Stimulated activated CD8-positive, alpha-beta memory T cell treated with anti-CD3 and anti-CD28 coated beads, Interleukin-15, amount 100 ng/mL, for 24 hours (primary cell): ENCODE results near the gene TARS3.
"Not testable (repeated sequence)": the region's sequence is repeated elsewhere in the genome, so short reads cannot be mapped to it uniquely, and the experiment has no call there.

ENCODE experiments used
- DNase-seq: peaks from one replicate; pipeline ENCODE4 v3.0.0-alpha.2; 2020; ENCODE audit warnings: low read depth

TARS3 gene

DNA sequence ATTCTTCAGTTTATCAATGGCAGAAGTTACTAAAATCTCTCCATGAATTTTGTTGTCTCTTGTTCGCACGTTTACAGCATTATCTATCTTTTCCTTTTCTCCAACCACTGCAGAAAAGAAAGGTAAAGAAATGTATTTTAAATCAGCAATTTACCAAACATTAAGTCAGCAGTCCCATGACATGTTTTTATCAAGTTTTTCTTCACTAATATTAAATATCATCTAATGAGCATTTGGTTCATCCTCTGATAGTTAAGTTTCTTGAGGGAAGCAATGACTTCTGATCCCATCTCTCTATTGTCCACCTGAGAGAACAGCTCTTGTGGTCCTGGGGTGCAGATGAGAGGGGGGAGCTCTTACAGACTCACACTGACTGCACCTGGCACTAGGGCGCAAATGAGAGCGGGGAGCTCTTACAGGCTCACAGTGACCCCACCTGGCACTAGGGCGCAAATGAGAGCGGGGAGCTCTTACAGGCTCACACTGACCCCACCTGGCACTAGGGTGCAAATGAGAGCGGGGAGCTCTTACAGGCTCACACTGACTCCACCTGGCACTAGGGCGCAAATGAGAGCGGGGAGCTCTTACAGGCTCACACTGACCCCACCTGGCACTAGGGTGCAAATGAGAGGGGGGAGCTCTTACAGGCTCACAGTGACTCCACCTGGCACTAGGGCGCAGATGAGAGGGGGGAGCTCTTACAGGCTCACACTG is 69.5 kb downstream of the TARS3 start:
- not testable (repeated sequence) for DNase-seq

- DNase-seq, result no peak
These were observed 70.1 kb downstream of the TARS3 start for GRCh38 chr15:101654171-101654570.

DNA sequence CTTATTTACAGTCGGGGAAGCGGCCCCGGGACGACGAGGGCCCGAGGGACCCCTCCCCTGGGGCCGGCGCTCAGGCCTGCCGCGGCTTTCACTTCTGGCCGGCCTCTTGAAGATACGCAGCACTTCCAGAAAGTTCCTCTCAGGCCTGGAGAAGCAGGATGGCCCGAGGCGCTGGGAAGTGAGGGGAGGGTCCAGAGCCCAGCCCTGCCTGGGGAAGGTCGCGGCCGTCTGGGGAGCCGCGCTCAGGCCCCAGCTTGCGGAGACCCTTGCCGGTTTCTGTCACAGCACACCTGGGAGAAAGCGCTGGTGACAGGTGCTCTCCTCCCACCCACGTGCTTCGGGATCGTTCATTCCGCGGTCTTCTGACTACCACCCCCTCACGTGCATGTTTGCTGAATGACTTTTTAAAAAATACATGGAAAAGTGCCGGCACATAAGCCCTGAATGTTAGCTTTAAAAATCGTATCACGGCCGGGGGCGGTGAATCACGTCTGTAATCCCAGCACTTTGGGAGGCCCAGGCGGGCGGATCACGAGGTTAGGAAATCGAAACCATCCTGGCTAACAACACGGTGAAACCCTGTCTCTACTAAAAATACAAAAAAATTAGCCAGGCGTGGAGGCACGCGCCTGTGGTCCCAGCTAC is 71.4 kb downstream of the TARS3 start:
- no peak for DNase-seq

- peak; percentile 91 for DNase-seq
These were observed 72.0 kb downstream of the TARS3 start, which contains the start of gene TM2D3 for GRCh38 chr15:101652098-101652785. TM2D3 (minus strand) TSS chr15:101652381; CDS start chr15:101652361, 20 bp downstream.

DNA sequence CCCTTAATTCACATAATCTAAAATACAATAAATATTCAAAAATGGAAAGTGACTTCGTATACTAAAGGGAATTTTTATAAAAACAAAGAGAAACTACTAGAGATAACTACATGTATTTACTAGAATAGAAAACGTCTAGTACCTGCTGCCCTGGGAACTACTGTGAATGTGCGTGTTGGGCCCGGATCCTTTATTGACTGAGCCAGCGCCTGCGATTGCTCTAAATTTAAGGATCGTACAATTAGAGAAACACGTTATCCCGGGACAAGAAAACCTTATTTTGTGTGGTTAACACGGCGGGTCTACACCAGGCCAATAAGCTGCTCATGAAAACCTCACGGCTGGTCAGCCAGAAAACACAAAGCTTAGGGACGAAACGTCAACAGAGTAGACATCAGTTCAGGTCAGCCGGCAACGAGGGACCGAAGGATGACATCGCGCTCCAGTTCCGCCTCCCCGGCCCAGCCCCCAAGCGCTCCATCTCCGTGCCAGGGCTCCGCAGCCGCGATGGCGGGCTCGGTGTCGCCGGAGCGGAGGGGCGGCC is 72.6 kb downstream of the TARS3 start:
- DNase-seq, result no peak

- DNase-seq, result no peak
These were observed 74.1 kb downstream of the TARS3 start for GRCh38 chr15:101650145-101650544.

- no peak for DNase-seq
These were observed 75.9 kb downstream of the TARS3 start for GRCh38 chr15:101648356-101648755.

DNA sequence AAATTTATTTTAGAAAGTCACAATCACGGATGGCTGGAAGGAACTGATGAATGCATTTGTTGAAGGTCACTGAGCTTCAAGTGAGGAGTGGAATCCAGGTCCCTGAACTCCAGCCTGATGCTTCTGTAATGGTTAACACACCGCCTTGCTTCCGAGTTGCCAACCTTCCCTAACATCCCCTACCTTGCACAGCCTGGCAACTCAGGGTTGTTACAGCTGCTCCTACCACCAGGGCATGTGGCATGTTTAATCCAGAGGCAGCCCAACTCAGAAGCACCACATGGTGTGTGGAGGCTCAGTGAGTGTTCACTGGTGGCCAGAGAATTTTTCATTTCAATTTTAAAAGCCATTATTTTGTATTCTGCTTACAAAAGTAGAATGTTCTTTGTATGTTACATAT is 77.0 kb downstream of the TARS3 start:
- DNase-seq, result no peak

GRCh38 chr15:101646672-101647071 is 77.6 kb downstream of the TARS3 start:
- DNase-seq, result no peak

- no peak for DNase-seq
These were observed 81.9 kb downstream of the TARS3 start for GRCh38 chr15:101642361-101642760.

GRCh38 chr15:101641894-101642293 is 82.4 kb downstream of the TARS3 start:
- no peak for DNase-seq

GRCh38 chr15:101641129-101641764 is 83.0 kb downstream of the TARS3 start:
- peak; percentile 48 for DNase-seq

DNA sequence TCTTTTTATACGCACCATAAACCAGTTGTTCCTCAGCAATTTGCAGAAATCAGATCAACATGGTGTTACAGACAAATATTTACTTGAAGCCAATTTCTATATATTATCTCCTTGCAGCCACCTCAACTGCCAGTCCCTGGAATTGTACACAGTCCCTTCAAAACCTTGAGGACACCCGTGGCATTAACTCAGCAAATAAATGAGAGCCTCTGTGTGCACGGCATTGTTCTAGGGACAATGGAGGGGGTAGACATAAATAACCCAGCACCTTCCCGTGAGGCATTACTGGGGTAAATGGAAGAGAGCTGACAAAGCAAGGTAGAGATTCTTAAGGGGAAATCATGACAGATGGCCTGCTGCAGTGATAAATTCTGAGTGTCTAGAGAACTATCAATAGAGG is 84.6 kb downstream of the TARS3 start:
- no peak for DNase-seq

DNA sequence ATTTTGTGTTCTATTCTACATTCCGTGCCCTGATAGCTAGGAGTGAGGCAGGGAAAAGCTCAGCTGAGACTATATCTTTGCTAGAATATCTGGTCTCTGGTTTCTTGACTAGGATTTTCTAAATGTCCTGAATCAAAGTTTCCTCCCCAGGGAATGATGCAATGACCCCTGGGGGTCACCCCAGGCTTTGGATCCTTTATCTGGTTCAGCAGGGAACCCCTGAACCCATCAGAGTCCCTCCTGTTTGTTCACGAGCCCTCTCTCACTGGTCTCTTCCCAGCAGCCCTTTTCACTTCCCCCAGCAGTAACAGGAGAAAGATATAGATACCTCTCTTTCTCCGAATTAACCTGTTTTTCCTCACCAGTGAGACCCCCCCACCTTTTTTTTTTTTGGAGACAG is 86.4 kb downstream of the TARS3 start:
- no peak for DNase-seq

DNA sequence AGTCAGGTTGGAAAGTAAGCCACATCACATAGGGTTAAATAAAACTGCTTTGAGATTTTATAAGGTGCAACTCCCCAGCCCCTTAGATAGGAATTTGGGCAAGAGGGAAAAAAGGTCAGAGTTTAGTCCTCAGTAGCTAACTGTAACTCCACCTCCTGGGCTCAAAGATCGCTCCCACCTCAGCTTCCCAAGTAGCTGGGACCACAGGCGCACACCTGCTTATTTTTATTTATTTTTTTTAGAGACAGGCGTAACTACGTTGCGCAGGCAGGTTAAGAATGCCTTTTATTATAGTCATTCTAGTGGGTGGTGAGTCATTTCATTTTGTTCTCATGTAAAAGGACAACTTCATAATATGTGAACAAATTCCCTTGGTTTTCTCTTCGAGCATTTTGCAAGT is 86.8 kb downstream of the TARS3 start:
- no peak for DNase-seq

DNA sequence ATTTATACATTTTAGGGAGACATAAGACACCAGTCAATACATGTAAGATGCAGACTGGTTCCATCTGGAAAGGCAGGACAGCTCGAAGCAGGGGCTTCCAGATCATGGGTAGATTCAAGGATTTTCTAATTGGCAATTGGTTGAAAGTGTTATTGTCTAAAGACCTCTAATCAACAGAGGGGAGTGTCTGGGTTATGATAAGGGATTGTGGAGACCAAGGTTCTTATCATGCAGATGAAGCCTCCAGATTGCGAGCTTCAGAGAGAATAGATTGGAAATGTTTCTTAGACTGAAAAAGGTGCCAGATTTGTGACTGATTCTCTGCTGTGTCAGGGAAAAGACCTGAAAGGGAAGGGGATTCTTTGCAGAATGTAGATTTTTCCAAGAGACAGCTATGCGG is 87.2 kb downstream of the TARS3 start:
- no peak for DNase-seq

DNA sequence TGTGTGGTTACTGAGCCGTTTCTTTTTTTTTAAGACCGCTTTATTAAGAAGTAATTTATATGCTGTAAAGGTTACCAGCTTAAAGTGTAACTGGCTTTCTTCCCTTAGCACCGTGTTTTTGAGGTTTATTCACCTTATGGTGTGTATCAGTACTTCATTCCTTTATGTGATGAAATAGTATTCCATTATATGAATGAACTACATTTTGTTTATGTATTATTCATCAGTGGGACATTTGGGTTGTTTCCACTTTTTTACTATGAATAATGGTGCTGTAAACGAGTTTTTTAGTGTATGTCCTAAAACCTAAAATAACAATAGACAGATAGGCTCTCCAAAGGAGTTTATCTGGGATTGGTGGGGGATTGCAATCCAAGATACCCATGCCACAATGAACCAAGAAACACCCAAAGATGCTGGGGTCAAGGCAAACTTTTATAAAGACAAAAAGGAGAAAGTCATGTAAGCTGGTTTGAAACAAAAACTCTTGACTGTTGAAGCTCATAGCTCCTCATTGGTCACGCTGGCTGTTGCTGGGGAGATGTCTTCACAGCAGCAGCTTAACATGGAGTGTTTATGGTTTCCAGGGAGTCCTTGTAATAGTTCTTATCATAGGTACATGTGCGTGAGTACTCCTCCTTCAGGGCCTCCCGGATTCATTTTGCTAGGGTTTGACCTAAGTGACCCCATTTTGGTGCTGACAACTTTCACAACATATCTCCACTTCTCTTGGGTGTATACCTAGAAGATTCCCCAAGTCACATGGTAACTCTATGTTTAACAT is 88.1 kb downstream of the TARS3 start:
- no peak for DNase-seq

DNA sequence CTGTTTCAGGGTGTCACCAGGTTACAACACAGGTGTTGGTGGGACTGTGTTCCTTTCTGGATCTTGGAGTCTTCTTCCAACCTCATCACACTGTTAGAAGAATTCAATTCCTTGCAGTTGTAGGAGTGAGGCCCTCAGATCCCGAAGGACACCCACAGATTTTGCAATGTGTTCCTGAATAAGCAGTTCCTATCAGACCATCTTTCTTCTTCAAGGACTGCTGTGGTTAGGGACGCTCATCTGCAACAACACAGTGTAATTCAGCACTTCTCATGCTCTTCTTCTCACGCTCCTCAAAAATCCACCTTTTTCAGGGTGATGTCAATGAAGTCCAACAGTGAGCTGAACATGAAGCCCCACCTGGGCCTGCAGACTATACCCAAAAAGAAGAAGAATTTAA is 90.9 kb downstream of the TARS3 start:
- no peak for DNase-seq

DNA sequence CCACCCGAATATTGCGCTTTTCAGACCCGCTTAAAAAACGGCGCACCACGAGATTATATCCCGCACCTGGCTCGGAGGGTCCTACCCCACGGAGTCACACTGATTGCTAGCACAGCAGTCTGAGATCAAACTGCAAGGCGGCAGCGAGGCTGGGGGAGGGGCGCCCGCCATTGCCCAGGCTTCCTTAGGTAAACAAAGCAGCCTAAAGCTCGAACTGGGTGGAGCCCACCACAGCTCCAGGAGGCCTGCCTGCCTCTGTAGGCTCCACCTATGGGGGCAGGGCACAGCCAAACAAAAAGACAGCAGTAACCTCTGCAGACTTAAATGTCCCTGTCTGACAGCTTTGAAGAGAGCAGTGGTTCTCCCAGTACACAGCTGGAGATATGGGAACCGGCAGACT is 97.5 kb downstream of the TARS3 start:
- DNase-seq, result not testable (repeated sequence)

DNA sequence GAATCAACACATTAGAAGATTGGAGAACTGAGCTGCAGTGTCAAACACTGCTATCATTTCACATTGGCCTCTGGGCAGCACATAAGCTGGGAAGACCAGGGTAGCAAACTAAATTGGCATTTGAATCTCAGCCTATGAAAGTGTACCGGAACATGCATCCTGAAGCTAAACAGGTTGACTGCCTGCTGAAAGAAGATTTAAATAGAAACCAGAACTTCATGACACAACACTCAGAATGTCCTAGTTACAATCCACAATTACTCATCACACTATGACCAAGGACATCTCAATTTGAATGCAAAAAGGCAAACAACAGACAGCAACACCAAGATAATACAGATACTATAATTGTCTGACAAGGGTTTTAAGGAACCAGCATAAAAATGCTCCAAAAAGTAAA is 98.3 kb downstream of the TARS3 start:
- no peak for DNase-seq

- no peak for DNase-seq
These were observed 99.1 kb downstream of the TARS3 start for GRCh38 chr15:101625184-101625583.
